Prostate gland (tissue), 2 donors: Measurements from ENCODE around the gene CDCA7L. TPM values are rescaled to one million over a fixed set of nuclear protein-coding genes. Genes with fewer than 3 reads are reported as not detected.

Experiments
- DNase-seq: peaks from one replicate; pipeline ENCODE4 v3.0.0-alpha.2; 2019; ENCODE audit warnings: low spot score
- H3K27ac ChIP-seq, 2 donors: fragments of 200-600 bp; sonication (generic); 2 replicates each; pipeline ENCODE4 v1.5.1; 2017 to 2019
- H3K27me3 ChIP-seq: fragments of 200-600 bp; sonication (generic); replicated peaks from 2 replicates; pipeline ENCODE4 v1.5.1; 2019; ENCODE audit not compliant: insufficient read depth
- H3K36me3 ChIP-seq, 2 donors: fragments of 200-600 bp; sonication (generic); 1 replicate in 1 of 2; 2 replicates in 1 of 2; pipeline versions ENCODE4 v1.5.1 to v1.8.1; 2017 to 2019
- H3K4me1 ChIP-seq: fragments of 200-600 bp; sonication (generic); replicated peaks from 2 replicates; pipeline ENCODE4 v1.5.1; 2019
- H3K4me3 ChIP-seq, 2 donors: fragments of 200-600 bp; sonication (generic); 2 replicates each; pipeline ENCODE4 v1.5.1; 2017 to 2019
- H3K9me3 ChIP-seq: fragments of 200-600 bp; sonication (generic); 2 replicates; pipeline ENCODE4 v1.5.1; 2017
- POLR2A ChIP-seq: fragments of 450-650 bp; IDR thresholded peaks from one replicate; pipeline ENCODE4 v1.6.1; 2016; ENCODE audit warnings: antibody characterized with exemption, mild to moderate bottlenecking
- POLR2AphosphoS5 ChIP-seq: sonication (generic); formaldehyde crosslinking; IDR thresholded peaks from one replicate; pipeline ENCODE4 v1.6.1; 2017; ENCODE audit warnings: antibody characterized with exemption
- WGBS: methylation state at CpG from one replicate; pipeline ENCODE4 v1.1.5; 2018; 5-methylcytosine and 5-hydroxymethylcytosine counted together
- intact Hi-C: fragments of 100-400 bp; cut with DNase I; formaldehyde crosslinking; loops from one replicate; pipeline ENCODE4 v1.14.2; 2022
- total RNA-seq, 2 donors: library from RNA; depleted of rRNA; stranded (reverse); fragments of >200 nt; gene quantifications; one replicate each; pipeline ENCODE4 v1.1.0, GENCODE V29; 2016
- TF ChIP-seq, protein P1 (sequence below), 4 experiments: fragments of 200-600 bp in 2 of 4; fragments of 450-650 bp in 2 of 4; sonication (generic) in 2 of 4; IDR thresholded peaks; 1 replicate in 3 of 4; 2 replicates in 1 of 4; pipeline ENCODE4 v1.5.1; 2016 to 2019; ENCODE audit warnings: antibody characterized with exemption in 4 of 4, mild to moderate bottlenecking in 2 of 4, moderate library complexity in 2 of 4

Gene CDCA7L
- total RNA-seq, 2 donors from 2014 or later = 17.7 to 47.1 TPM

DNA sequence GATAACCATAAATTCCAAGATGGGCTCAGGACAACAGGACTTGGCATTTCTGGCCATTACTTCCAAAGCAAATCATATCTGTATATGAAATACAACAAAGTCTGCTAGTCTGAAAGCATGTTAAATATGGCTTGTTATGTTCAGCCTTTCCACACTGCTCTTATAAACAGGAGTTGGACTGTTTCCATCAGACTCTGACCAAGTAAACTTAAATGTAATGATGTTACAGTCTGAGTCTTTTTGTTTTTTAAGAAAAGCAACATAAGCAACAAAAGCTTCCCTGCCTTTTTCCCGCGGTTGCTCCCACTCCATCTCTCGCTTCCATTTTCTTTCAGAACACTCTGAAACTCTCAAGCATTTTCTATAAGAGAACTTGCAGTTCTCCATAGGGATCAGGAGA, 8.1 kb upstream of the CDCA7L start:
- no peaks in the 10 kb centered on the region for H3K27me3 ChIP-seq
- intact Hi-C loops = no loop called here
- no peaks in the 10 kb centered on the region for H3K36me3 ChIP-seq
- no peaks in the 10 kb centered on the region for H3K9me3 ChIP-seq
- no peak for DNase-seq
- no peaks in the 10 kb centered on the region for H3K4me1 ChIP-seq
- H3K27ac ChIP-seq = no peak overlapping the region
- no peak overlapping the region for H3K4me3 ChIP-seq
- TF ChIP-seq POLR2A = no peak
- TF ChIP-seq, protein P1, sequence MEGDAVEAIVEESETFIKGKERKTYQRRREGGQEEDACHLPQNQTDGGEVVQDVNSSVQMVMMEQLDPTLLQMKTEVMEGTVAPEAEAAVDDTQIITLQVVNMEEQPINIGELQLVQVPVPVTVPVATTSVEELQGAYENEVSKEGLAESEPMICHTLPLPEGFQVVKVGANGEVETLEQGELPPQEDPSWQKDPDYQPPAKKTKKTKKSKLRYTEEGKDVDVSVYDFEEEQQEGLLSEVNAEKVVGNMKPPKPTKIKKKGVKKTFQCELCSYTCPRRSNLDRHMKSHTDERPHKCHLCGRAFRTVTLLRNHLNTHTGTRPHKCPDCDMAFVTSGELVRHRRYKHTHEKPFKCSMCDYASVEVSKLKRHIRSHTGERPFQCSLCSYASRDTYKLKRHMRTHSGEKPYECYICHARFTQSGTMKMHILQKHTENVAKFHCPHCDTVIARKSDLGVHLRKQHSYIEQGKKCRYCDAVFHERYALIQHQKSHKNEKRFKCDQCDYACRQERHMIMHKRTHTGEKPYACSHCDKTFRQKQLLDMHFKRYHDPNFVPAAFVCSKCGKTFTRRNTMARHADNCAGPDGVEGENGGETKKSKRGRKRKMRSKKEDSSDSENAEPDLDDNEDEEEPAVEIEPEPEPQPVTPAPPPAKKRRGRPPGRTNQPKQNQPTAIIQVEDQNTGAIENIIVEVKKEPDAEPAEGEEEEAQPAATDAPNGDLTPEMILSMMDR (IDR thresholded peaks at IDR 0.05) = no peak
- no peak for TF ChIP-seq POLR2AphosphoS5
- 78% methylated on average over 3 of the region's 3 CpGs for WGBS

- 47% methylated on average over 8 of the region's 8 CpGs for WGBS
- no peak for DNase-seq
- Histone ChIP-seq H3K9me3 (no peaks in the 10 kb centered on the region), H3K27me3 (peaks cover 2% of the 10 kb centered on the region), H3K36me3 (no peaks in the 10 kb centered on the region), H3K27ac (no peak overlapping the region), H3K4me1 (peaks cover 3% of the 10 kb centered on the region), H3K4me3 (no peak overlapping the region)
- intact Hi-C loops = no loop called here
- TF ChIP-seq POLR2AphosphoS5 (no peak), POLR2A (no peak)
- TF ChIP-seq, protein P1 (IDR thresholded peaks at IDR 0.05) = no peak
These were observed 3.3 kb upstream of the CDCA7L start for GRCh38 chr7:21948887-21949540.

DNA sequence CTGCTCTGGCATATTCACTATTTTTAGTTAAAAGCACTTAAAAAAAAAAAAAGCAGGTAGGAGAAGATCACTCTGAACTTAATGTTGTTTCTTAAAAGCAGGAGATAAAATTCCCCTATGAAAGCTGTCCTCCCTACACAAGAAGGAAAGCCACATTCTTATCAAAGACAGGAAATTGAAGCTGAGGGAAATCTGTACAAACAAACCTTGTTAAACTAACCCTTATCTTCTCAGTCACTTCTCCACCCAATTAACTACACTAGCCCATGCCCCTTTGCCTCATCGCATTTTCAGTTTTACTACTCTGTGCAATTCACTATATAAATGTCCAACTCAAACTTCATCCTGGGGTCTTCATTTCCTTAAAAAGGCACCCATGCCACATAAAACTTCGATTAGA, 2.7 kb upstream of the CDCA7L start:
- no peaks in the 10 kb centered on the region for H3K9me3 ChIP-seq
- H3K4me3 ChIP-seq = no peak overlapping the region
- H3K4me1 ChIP-seq = peaks cover 3% of the 10 kb centered on the region
- peaks cover 2% of the 10 kb centered on the region for H3K27me3 ChIP-seq
- no peak for TF ChIP-seq POLR2AphosphoS5
- TF ChIP-seq, protein P1 (IDR thresholded peaks at IDR 0.05) = no peak
- intact Hi-C loops = no loop called here
- no peak overlapping the region for H3K27ac ChIP-seq
- WGBS = 43% methylated on average over 2 of the region's 2 CpGs
- H3K36me3 ChIP-seq = no peaks in the 10 kb centered on the region
- no peak for DNase-seq

- no peak overlapping the region for H3K27ac ChIP-seq
- DNase-seq = no peak
- intact Hi-C loops = no loop called here
- H3K4me1 ChIP-seq = peaks cover 3% of the 10 kb centered on the region
- no peaks in the 10 kb centered on the region for H3K36me3 ChIP-seq
- no peak for TF ChIP-seq POLR2AphosphoS5
- no peak for TF ChIP-seq POLR2A
- TF ChIP-seq, protein P1 (IDR thresholded peaks at IDR 0.05) = no peak
- no peak overlapping the region for H3K4me3 ChIP-seq
- 76% methylated on average over 2 of the region's 2 CpGs for WGBS
- H3K9me3 ChIP-seq = no peaks in the 10 kb centered on the region
- peaks cover 2% of the 10 kb centered on the region for H3K27me3 ChIP-seq
These were observed 2.2 kb upstream of the CDCA7L start for GRCh38 chr7:21947946-21948345.

DNA sequence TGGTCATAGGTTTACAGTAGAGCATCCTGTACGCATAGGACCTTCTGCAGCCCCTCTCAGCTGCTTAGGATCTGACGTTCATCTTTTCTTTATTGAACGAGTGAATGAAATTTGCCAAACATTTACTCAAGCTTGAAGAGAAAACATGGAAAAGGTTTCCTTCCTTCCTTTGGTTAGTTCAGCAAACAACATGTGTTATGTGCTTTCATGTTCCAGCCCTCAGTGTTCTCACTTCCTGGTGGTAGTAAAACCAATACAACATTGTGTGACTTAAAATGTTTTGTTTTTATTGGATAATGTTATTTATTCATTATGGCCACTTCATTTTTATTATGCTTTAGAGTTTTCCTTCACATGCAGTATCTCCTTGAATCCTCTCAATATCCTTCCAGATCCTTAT, 1.4 kb upstream of the CDCA7L start:
- peaks cover 3% of the 10 kb centered on the region for H3K4me1 ChIP-seq
- H3K36me3 ChIP-seq = no peaks in the 10 kb centered on the region
- no peak overlapping the region for H3K27ac ChIP-seq
- H3K9me3 ChIP-seq = no peaks in the 10 kb centered on the region
- intact Hi-C loops = no loop called here
- H3K4me3 ChIP-seq = no peak overlapping the region
- H3K27me3 ChIP-seq = peaks cover 2% of the 10 kb centered on the region
- peak; percentile 32 for DNase-seq
- 58% methylated on average over 3 of the region's 3 CpGs for WGBS
- peak; percentile 80 for TF ChIP-seq POLR2AphosphoS5
- TF ChIP-seq, protein P1 (IDR thresholded peaks at IDR 0.05) = no peak
